ENCODE results near the gene WDR5. TPM values are rescaled to one million over a fixed set of nuclear protein-coding genes. Genes with fewer than 3 reads are reported as not detected.

The WDR5 gene
- total and polyA plus RNA-seq, 2 experiments from 2014 or later, result 37.0 to 56.6 TPM

- no peak for ATAC-seq
- Mint-ChIP-seq H3K4me3 (no peak overlapping the region), H3K27me3 (ENCODE audit: insufficient read depth, low read depth, poor library complexity) (peaks cover 14% of the 10 kb centered on the region), H3K27ac (no peak overlapping the region), H3K9me3 (no peaks in the 10 kb centered on the region), H3K36me3 (ENCODE audit: low read depth) (peaks cover 44% of the 10 kb centered on the region), H3K4me1 (peaks cover 2% of the 10 kb centered on the region)
- Histone ChIP-seq H3K27me3 (ENCODE audit: insufficient read depth) (0 out of 2 replicates have a peak, but pooled peaks cover 4% of the 10 kb centered on the region), H3K79me2 (replicated peaks; ENCODE audit: insufficient read depth) (no peaks in the 10 kb centered on the region), H3K9me2 (ENCODE audit: insufficient read depth) (no peaks in the 10 kb centered on the region), H2AFZ (no peak overlapping the region), H3K4me3 (no peak overlapping the region), H3K4me2 (no peak overlapping the region), H3F3A (replicated peaks; ENCODE audit: low read depth) (peaks cover 13% of the 10 kb centered on the region; the same call in 1 of the 2 replicates), H3K27ac (ENCODE audit: low read depth) (no peak overlapping the region), H3K4me1 (ENCODE audit: insufficient read depth) (peaks cover 4% of the 10 kb centered on the region; the same call in 1 of the 2 replicates), H4K20me1 (replicated peaks; ENCODE audit: insufficient read depth) (no peaks in the 10 kb centered on the region; the same call in 1 of the 2 replicates), H3K36me3 (ENCODE audit: insufficient read depth) (peaks cover 19% of the 10 kb centered on the region)
- TF ChIP-seq EZH2phosphoT487 (IDR thresholded peaks at IDR 0.05; ENCODE audit: unreplicated experiment), result no peak
- TF ChIP-seq STAT1 (IDR thresholded peaks at IDR 0.05; ENCODE audit: unreplicated experiment), result no peak
- TF ChIP-seq NANOG (IDR thresholded peaks at IDR 0.05; ENCODE audit: borderline replicate concordance), result no peak
- no peak for DNase-seq (ENCODE audit: low spot score)
Measured at GRCh38 chr9:134159566-134160245, 23.8 kb downstream of the WDR5 start.

- Mint-ChIP-seq H3K4me1 (peaks cover 2% of the 10 kb centered on the region), H3K9me3 (peaks cover 6% of the 10 kb centered on the region; the same call in 2 of the 3 replicates), H3K27ac (no peak overlapping the region), H3K36me3 (ENCODE audit: low read depth) (peaks cover 35% of the 10 kb centered on the region), H3K4me3 (no peak overlapping the region; the same call in 2 of the 3 replicates), H3K27me3 (ENCODE audit: insufficient read depth, low read depth, poor library complexity) (peaks cover 11% of the 10 kb centered on the region)
- Histone ChIP-seq H4K20me1 (replicated peaks; ENCODE audit: insufficient read depth) (no peaks in the 10 kb centered on the region; the same call in 1 of the 2 replicates), H3K9me2 (ENCODE audit: insufficient read depth) (no peaks in the 10 kb centered on the region), H3K4me3 (no peak overlapping the region), H3K4me1 (ENCODE audit: insufficient read depth) (peaks cover 9% of the 10 kb centered on the region; the same call in 1 of the 2 replicates), H3K27ac (ENCODE audit: low read depth) (no peak overlapping the region), H3K27me3 (ENCODE audit: insufficient read depth) (0 out of 2 replicates have a peak, but pooled peaks cover 4% of the 10 kb centered on the region), H3K4me2 (no peak overlapping the region), H3K79me2 (replicated peaks; ENCODE audit: insufficient read depth) (no peaks in the 10 kb centered on the region), H2AFZ (no peak overlapping the region), H3K36me3 (ENCODE audit: insufficient read depth) (peaks cover 19% of the 10 kb centered on the region), H3F3A (replicated peaks; ENCODE audit: low read depth) (peaks cover 13% of the 10 kb centered on the region; the same call in 1 of the 2 replicates)
- no peak for ATAC-seq
- no peak for DNase-seq (ENCODE audit: low spot score)
- no peak for TF ChIP-seq ETS1 (IDR thresholded peaks at IDR 0.05)
- TF ChIP-seq EZH2 (IDR thresholded peaks at IDR 0.05; ENCODE audit: low read depth, unreplicated experiment), result no peak
- TF ChIP-seq JUNB (IDR thresholded peaks at IDR 0.05; ENCODE audit: unreplicated experiment), result no peak
- no peak for TF ChIP-seq NANOG (IDR thresholded peaks at IDR 0.05; ENCODE audit: borderline replicate concordance)
- TF ChIP-seq STAT1 (IDR thresholded peaks at IDR 0.05; ENCODE audit: unreplicated experiment), result no peak
- TF ChIP-seq CTCF (conservative IDR thresholded peaks at IDR 0.05; ENCODE audit: low read depth in 2 of 2), result no peak
- TF ChIP-seq REST (IDR thresholded peaks at IDR 0.05; ENCODE audit: unreplicated experiment), result no peak
Measured at GRCh38 chr9:134161647-134162046, 25.8 kb downstream of the WDR5 start.
